OCI-LY1 (cell line): ENCODE measurements around the gene ANXA6.

ENCODE experiments used
- H2AFZ ChIP-seq: fragments of 200-600 bp; sonication (generic), shearing (Covaris generic); 2 replicates; pipeline ENCODE4 v1.6.0; 2014; ENCODE audit warnings: antibody characterized with exemption, mild to moderate bottlenecking, low read length
- H3F3A ChIP-seq: fragments of 200-600 bp; sonication (generic), shearing (Covaris generic); 2 replicates; pipeline ENCODE4 v1.6.0; 2014; ENCODE audit warnings: mild to moderate bottlenecking, antibody characterized with exemption, low read length, moderate library complexity; ENCODE audit not compliant: insufficient read depth
- H3K27ac ChIP-seq: fragments of 200-600 bp; sonication (generic); 2 replicates; pipeline ENCODE4 v1.5.1; 2014; ENCODE audit warnings: low read length, mixed run types, mild to moderate bottlenecking, low read depth; ENCODE audit not compliant: poor library complexity, severe bottlenecking
- H3K27me3 ChIP-seq: fragments of 200-600 bp; sonication (generic); 2 replicates; pipeline ENCODE4 v1.6.0; 2014; ENCODE audit warnings: antibody characterized with exemption, mild to moderate bottlenecking, low read length, moderate library complexity; ENCODE audit not compliant: insufficient read depth
- H3K36me3 ChIP-seq: fragments of 200-600 bp; sonication (generic); 2 replicates; pipeline ENCODE4 v1.6.1; 2014; ENCODE audit warnings: mild to moderate bottlenecking, antibody characterized with exemption, low read length, moderate library complexity, mixed read lengths; ENCODE audit not compliant: insufficient read depth
- H3K4me1 ChIP-seq: fragments of 200-600 bp; sonication (generic); 2 replicates; pipeline ENCODE4 v1.5.1; 2014; ENCODE audit warnings: mild to moderate bottlenecking, low read length, moderate library complexity; ENCODE audit not compliant: insufficient read depth, severe bottlenecking
- H3K4me2 ChIP-seq: fragments of 200-600 bp; sonication (generic), shearing (Covaris generic); 2 replicates; pipeline ENCODE4 v1.6.1; 2014; ENCODE audit warnings: low read length
- H3K4me3 ChIP-seq: fragments of 200-600 bp; sonication (generic); 2 replicates; pipeline ENCODE4 v1.5.1; 2014; ENCODE audit warnings: low read length, low read depth, mild to moderate bottlenecking, mixed read lengths; ENCODE audit not compliant: poor library complexity, severe bottlenecking
- H3K79me2 ChIP-seq: fragments of 200-600 bp; shearing (Covaris generic); 2 replicates; pipeline ENCODE4 v1.6.1; 2016; ENCODE audit warnings: mixed run types, low read length, mixed read lengths; ENCODE audit not compliant: insufficient read depth
- H3K9ac ChIP-seq: fragments of 200-600 bp; sonication (generic), shearing (Covaris generic); 2 replicates; pipeline ENCODE4 v1.6.1; 2014; ENCODE audit warnings: mild to moderate bottlenecking, low read length, mixed read lengths
- H3K9me2 ChIP-seq: fragments of 200-600 bp; sonication (generic), shearing (Covaris generic); 2 replicates; pipeline ENCODE4 v1.6.1; 2014; ENCODE audit warnings: low read depth, mild to moderate bottlenecking, low read length, mixed read lengths
- H3K9me3 ChIP-seq: fragments of 200-600 bp; shearing (Covaris generic); 2 replicates; pipeline ENCODE4 v1.6.1; 2014; ENCODE audit warnings: low read length, mixed read lengths
- H4K20me1 ChIP-seq: fragments of 200-600 bp; sonication (generic), shearing (Covaris generic); 2 replicates; pipeline ENCODE4 v1.6.0; 2016; ENCODE audit warnings: mild to moderate bottlenecking, low read length; ENCODE audit not compliant: insufficient read depth
- EZH2 ChIP-seq: fragments of 200-600 bp; sonication (generic), shearing (Covaris generic); IDR thresholded peaks from 2 replicates; pipeline ENCODE4 v1.8.0; 2017; ENCODE audit warnings: borderline replicate concordance, mixed run types, mild to moderate bottlenecking, antibody characterized with exemption, low read length, moderate library complexity, mixed read lengths
- TF ChIP-seq, protein P1 (sequence below): fragments of 200-600 bp; sonication (generic), shearing (Covaris generic); IDR thresholded peaks from 2 replicates; pipeline ENCODE4 v1.5.1; 2017; ENCODE audit warnings: mild to moderate bottlenecking, antibody characterized with exemption, low read length, moderate library complexity, mixed read lengths

Gene ANXA6

DNA sequence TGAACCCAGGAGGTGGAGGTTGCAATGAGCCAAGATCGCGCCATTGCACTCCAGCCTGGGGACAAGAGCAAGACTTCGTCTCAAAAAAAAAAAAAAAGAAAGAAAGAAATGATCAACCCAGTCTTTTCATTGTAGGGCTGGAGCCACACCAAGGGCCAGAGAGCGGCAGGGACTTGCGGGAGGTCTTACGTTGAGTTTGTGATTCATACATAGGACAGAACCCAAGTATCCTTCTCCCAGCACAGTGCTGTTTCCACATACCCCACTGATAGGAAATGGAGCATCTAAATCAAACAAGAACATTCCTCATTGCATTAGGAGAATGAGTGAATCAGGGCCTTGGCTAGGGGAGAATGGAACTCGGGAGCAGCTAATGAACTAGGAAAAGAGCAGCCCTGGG, 73.2 kb downstream of the ANXA6 start:
- Histone ChIP-seq H3K4me1 (peaks cover 62% of the 10 kb centered on the region), H3K27me3 (no peaks in the 10 kb centered on the region), H2AFZ (no peak overlapping the region), H3K9ac (no peak overlapping the region), H3K27ac (no peak overlapping the region), H3K4me3 (no peak overlapping the region), H3K4me2 (no peak overlapping the region; the same call in 1 of the 2 replicates), H3K79me2 (peaks cover 10% of the 10 kb centered on the region), H3K36me3 (peaks cover 5% of the 10 kb centered on the region; the same call in 1 of the 2 replicates), H4K20me1 (no peaks in the 10 kb centered on the region), H3K9me2 (no peaks in the 10 kb centered on the region), H3F3A (no peaks in the 10 kb centered on the region), H3K9me3 (no peaks in the 10 kb centered on the region)
- TF ChIP-seq, protein P1, sequence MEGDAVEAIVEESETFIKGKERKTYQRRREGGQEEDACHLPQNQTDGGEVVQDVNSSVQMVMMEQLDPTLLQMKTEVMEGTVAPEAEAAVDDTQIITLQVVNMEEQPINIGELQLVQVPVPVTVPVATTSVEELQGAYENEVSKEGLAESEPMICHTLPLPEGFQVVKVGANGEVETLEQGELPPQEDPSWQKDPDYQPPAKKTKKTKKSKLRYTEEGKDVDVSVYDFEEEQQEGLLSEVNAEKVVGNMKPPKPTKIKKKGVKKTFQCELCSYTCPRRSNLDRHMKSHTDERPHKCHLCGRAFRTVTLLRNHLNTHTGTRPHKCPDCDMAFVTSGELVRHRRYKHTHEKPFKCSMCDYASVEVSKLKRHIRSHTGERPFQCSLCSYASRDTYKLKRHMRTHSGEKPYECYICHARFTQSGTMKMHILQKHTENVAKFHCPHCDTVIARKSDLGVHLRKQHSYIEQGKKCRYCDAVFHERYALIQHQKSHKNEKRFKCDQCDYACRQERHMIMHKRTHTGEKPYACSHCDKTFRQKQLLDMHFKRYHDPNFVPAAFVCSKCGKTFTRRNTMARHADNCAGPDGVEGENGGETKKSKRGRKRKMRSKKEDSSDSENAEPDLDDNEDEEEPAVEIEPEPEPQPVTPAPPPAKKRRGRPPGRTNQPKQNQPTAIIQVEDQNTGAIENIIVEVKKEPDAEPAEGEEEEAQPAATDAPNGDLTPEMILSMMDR = no peak
- TF ChIP-seq EZH2 = no peak

DNA sequence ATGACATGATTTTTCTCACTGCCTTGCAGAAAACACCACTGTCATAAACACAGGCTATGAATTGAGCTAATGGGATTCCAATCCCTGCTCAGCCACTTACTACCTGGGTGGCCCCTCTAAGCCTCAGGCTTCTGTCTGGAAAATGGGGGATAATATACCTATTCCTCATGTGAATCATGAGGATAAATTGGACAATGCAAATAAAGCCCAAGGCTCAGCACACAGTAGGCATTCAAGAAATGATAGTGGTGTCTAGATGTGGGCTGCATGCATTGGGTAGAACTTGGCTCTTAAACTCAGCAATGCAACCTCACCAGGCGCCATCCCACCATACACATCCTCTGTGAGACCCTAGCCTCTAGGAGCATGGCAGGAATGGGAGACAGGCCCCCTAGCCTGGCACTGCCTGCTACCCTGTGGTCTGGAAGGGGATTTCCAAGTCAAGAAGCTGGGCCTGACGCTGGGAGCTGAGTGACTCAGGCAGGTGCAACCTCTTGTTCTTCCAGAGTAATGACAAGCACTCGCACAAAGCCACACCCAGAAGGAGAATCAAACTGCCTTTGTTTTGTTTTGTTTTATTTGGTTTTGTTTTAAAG, 74.4 kb downstream of the ANXA6 start:
- Histone ChIP-seq H3K4me2 (peak overlapping the region; percentile 64; the same call in 1 of the 2 replicates), H3F3A (no peaks in the 10 kb centered on the region), H2AFZ (no peak overlapping the region), H3K27me3 (no peaks in the 10 kb centered on the region), H3K9ac (no peak overlapping the region; the same call in 1 of the 2 replicates), H3K27ac (peak overlapping the region; percentile 74), H3K4me3 (no peak overlapping the region), H3K9me2 (no peaks in the 10 kb centered on the region), H3K79me2 (peaks cover 22% of the 10 kb centered on the region), H3K9me3 (no peaks in the 10 kb centered on the region), H4K20me1 (no peaks in the 10 kb centered on the region), H3K4me1 (peaks cover 74% of the 10 kb centered on the region), H3K36me3 (peaks cover 16% of the 10 kb centered on the region; the same call in 1 of the 2 replicates)
- no peak for TF ChIP-seq EZH2
- TF ChIP-seq, protein P1 = no peak

DNA sequence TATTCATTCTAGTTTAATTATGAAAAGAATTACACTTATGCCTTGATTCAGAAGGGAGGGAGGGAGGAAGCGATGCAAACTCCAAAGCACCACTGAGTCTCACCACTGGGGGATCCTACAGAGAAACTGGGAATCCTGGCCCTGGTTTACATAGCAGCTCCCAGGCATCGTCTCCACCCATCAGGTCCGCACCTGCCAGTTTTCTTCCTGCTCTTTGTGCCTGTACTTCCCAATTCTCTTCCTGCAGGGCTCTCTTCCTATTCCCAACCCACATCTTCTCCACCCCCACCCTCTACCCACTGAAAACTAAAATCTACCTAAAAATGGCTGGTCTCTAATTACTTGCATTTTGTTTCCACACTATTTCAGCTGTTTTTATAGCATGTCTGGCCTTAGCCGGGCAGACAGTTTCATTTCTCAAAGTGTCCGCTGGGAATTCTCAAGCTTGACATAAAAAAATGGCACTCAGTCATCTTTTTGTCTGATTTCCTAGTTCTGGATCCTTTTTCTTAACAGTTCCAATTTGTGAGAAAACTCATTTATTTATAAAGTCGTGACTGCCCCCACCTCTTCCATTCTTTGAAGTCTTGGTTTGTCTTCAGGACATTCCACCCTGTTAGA, 75.2 kb downstream of the ANXA6 start:
- TF ChIP-seq, protein P1 = peak; percentile 31; the same call in 1 of the 2 replicates
- TF ChIP-seq EZH2 = no peak

More for the DNA sequence above, 75.2 kb downstream of the ANXA6 start:
- Histone ChIP-seq H2AFZ (no peak overlapping the region), H3K36me3 (peaks cover 24% of the 10 kb centered on the region), H3K27ac (peak overlapping the region; percentile 74), H3K9ac (peak overlapping the region; percentile 96; the same call in 1 of the 2 replicates), H3K79me2 (peaks cover 30% of the 10 kb centered on the region), H4K20me1 (no peaks in the 10 kb centered on the region), H3F3A (no peaks in the 10 kb centered on the region), H3K27me3 (no peaks in the 10 kb centered on the region), H3K9me3 (no peaks in the 10 kb centered on the region), H3K4me3 (peak overlapping the region; percentile 86), H3K4me2 (peak overlapping the region; percentile 64), H3K9me2 (no peaks in the 10 kb centered on the region), H3K4me1 (peaks cover 79% of the 10 kb centered on the region)
